ENCODE results near the gene APMAP.
"Not testable (repeated sequence)": the region's sequence is repeated elsewhere in the genome, so short reads cannot be mapped to it uniquely, and the experiment has no call there.

The APMAP gene

DNA sequence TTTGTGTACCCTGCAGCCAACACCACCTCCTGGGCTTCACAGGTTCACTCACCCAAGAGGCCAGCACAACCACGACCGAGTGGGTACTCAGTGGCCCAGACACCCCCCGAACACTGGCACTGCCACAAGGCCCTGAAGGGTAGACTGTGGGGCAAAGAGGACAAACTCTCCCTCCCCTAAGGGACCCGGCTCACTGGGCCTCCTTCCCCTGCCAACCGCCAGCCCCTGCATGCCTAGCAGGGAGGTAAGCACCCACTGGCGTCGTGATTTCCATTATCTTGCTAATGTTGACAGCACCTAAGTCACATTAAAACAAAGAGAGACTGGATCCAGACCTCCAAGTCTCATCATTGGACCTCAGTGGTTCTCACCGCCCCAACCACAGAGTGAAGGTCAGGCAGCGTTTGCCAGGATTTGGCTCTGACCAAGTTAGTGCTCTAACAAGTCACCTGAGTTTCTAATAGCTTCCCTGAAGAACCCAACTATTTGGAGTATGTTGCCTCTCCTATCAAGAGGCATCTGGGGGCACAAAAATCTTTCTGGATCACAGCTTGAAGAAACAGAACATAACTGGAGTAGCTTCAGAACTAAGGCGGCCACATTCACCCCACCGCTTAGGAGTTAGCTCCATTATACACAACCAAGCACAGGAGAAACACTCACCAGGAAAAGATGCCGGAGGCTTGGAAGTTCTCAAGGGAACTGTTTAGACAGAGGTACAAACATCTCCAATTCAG is 14.0 kb upstream of the APMAP start:
- peaks cover 39 to 48% of the 10 kb centered on the region in 2 donors for H3K36me3 Mint-ChIP-seq
- H3K4me1 Mint-ChIP-seq = no peaks in the 10 kb centered on the region
- H3K27ac Mint-ChIP-seq = no peak overlapping the region
- no peak overlapping the region for H3K4me3 Mint-ChIP-seq
- DNase-seq = no peak
- ATAC-seq (replicated peaks) = no peak
- H3K9me3 Mint-ChIP-seq = peaks cover 2 to 5% of the 10 kb centered on the region in 2 donors
- H3K27me3 Mint-ChIP-seq = no peaks in the 10 kb centered on the region

DNA sequence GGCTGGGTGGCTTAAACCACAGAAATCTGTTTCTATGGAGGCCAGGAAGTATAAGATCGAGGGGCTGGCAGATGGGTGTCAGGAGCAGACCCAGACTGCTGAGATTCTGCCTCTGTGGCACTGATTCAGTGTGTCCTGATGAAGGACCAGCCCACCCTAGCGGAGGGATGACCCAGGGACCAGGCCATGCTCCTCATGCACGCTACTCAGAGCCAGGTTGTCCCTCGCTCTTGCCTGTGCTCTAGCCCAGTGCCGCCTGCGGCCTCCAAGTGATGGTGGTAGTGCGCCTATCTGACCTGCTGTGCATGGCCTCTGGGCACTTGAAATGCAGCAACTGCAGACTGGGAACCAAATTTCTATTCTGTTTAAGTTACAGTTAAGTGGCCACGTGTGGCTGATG is 13.1 kb upstream of the APMAP start:
- Mint-ChIP-seq H3K27ac (no peak overlapping the region), H3K4me1 (no peaks in the 10 kb centered on the region), H3K4me3 (no peak overlapping the region), H3K27me3 (no peaks in the 10 kb centered on the region), H3K36me3 (peaks cover 38 to 48% of the 10 kb centered on the region in 2 donors), H3K9me3 (peaks cover 2 to 5% of the 10 kb centered on the region in 2 donors)
- ATAC-seq (replicated peaks) = no peak
- DNase-seq = no peak

DNA sequence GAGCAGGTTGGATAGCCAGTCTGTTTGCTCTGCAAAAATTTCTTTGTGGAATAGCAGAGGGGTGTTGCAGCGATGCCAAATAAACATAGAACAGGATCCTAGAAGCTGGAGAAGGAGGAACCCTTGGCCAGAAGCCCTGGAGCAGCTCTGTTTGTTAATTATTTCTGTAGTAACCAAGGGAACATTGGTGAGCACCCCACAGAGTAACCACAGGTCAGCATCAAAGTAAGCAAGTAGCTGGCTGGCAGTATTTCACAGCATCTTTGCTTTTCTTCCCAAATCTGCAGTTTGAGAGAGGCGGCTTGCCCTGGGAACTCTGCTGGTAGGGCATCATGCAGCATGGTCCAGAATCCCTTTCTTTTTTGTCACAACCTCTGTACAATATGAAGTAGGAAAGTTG is 12.7 kb upstream of the APMAP start:
- no peak for ATAC-seq (replicated peaks)
- Mint-ChIP-seq H3K4me3 (no peak overlapping the region), H3K4me1 (peaks cover 0 to 3% of the 10 kb centered on the region in 2 donors), H3K27me3 (no peaks in the 10 kb centered on the region), H3K27ac (no peak overlapping the region), H3K36me3 (peaks cover 35 to 44% of the 10 kb centered on the region in 2 donors), H3K9me3 (peaks cover 2 to 5% of the 10 kb centered on the region in 2 donors)
- no peak for DNase-seq

DNA sequence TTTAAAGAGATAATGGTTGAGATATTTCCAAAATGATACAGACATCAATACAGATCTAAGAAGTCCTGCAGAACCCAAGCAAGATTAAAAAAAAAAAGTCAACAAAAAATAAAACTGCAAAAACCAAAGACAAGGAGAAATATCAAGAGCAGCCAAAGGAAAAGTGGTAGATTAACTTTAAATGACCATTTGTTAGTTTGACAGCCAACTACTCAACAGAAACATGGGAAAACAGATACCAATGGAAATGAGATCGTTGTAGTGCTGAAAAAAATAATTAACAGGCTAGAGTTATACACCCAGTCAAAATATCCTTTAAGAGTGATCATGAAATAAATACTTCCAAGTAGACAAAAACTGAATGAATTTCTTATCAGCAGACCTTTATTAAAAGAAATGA is 10.5 kb upstream of the APMAP start:
- Mint-ChIP-seq H3K4me1 (peaks cover 0 to 8% of the 10 kb centered on the region in 2 donors), H3K9me3 (peaks cover 2 to 5% of the 10 kb centered on the region in 2 donors), H3K36me3 (peaks cover 28 to 35% of the 10 kb centered on the region in 2 donors), H3K4me3 (no peak overlapping the region), H3K27ac (no peak overlapping the region), H3K27me3 (no peaks in the 10 kb centered on the region)
- DNase-seq = no peak
- no peak for ATAC-seq (replicated peaks)

DNA sequence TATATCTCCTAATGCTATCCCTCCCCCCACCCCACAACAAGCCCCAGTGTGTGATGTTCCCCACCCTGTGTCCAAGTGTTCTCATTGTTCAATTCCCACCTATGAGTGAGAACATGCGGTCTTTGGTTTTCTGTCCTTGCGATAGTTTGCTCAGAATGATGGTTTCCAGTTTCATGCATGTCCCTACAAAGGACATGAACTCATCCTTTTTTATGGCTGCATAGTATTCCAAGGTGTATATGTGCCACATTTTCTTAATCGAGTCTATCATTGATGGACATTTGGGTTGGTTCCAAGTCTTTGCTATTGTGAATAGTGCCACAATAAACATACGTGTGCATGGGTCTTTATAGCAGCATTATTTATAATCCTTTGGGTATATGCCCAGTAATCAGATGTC is 8.8 kb upstream of the APMAP start:
- H3K4me1 Mint-ChIP-seq; DNase-seq; H3K27ac Mint-ChIP-seq; ATAC-seq (replicated peaks); H3K4me3 Mint-ChIP-seq; H3K9me3 Mint-ChIP-seq; H3K27me3 Mint-ChIP-seq: not testable (repeated sequence)
- peaks cover 20% of the 10 kb centered on the region in 2 donors for H3K36me3 Mint-ChIP-seq

DNA sequence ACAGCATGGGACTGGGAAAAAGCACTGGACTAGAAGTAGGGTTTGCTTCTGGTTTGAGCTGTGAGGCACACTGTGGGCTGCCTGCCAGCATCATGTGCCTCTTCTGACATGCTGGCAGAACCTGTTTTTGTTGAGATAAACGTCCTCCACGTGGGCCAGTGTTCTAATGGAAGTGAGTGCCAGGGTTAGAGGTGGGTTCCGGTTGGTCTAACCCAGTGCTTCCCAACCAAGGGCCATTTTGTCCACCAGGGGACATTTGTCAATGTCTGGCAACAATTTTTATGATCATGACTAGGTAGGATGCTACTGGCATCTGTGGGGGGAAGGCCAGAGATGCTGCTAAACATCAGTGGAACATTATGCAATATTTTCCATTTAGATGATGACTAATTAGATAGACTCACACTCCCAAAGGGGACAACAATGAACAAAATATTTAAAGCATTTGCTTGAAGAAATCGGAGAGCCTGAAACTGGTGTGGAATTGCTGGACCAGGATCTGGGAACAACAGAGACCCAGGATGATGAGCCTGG is 7.8 kb upstream of the APMAP start:
- peaks cover 14% of the 10 kb centered on the region in 2 donors for H3K36me3 Mint-ChIP-seq
- H3K9me3 Mint-ChIP-seq = peaks cover 2 to 5% of the 10 kb centered on the region in 2 donors
- peaks cover 0 to 8% of the 10 kb centered on the region in 2 donors for H3K4me1 Mint-ChIP-seq
- ATAC-seq (replicated peaks) (no peak), DNase-seq (no peak)
- H3K27me3 Mint-ChIP-seq = no peaks in the 10 kb centered on the region
- peak overlapping the region; percentile 25 for H3K27ac Mint-ChIP-seq
- no peak overlapping the region for H3K4me3 Mint-ChIP-seq

DNA sequence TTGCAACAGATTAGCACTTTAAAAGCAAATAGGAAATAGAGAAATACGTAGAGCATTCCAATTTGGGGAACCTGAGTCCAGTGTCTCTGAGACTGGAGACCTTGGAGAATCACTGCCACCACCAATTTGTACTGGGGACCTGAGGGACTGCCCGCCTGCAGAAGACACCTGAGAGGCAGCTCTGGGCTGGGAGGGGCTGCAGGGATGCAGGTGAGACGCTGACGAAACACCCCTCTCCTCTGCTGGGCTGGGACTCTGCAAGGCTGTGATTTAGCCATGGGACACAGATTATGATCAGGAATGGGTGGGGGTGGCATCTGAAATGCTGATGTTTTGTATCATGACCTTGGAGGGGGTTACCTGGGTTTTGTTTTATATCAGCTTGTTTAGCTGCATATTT is 7.0 kb upstream of the APMAP start:
- no peaks in the 10 kb centered on the region for H3K27me3 Mint-ChIP-seq
- peaks cover 7 to 16% of the 10 kb centered on the region in 2 donors for H3K4me1 Mint-ChIP-seq
- H3K27ac Mint-ChIP-seq = no peak overlapping the region
- peaks cover 2 to 5% of the 10 kb centered on the region in 2 donors for H3K9me3 Mint-ChIP-seq
- H3K4me3 Mint-ChIP-seq = no peak overlapping the region
- H3K36me3 Mint-ChIP-seq = peaks cover 14% of the 10 kb centered on the region in 2 donors
- ATAC-seq (replicated peaks) (no peak), DNase-seq (no peak)

DNA sequence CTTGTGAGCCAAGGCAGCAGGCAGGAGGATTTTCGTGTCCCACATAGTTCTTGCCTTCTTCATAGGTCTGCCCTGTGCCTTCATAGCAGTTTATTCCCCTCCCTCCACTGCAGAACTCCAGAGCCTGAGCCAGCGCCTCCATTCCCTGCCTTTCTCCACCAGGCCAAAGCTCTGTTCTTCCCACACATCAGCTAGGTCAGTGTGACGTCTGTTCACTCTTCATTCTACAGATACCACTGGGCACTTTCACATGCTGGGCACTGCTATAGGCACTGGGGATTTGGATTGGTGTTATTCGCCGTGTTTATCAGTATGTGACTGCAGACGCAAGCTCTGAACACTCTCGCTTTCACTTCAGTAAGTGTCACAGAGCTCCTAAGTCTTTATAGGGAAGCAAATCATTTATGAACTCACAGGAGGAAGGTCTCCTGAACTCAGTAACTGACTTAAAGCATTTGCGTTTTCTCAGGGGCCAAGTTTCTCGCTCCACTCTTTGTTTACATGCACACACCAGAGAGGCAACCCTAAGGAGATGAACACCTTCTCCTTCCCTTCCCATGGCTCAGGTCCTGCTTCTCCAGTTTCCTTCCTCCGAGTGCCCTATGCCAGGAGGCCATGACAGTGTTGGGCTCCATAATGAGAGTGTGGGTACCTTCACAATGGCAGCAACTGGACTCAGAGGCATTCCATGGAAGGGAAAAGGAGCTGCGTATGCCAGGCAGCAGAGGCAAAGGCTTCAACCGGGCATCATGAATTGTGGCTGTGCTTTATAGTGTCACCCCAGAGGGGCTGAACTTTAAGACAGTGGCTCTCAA is 6.3 kb upstream of the APMAP start:
- no peak for DNase-seq
- Mint-ChIP-seq H3K27ac (peak overlapping the region; percentile 42), H3K4me1 (peaks cover 14 to 20% of the 10 kb centered on the region in 2 donors)

DNA sequence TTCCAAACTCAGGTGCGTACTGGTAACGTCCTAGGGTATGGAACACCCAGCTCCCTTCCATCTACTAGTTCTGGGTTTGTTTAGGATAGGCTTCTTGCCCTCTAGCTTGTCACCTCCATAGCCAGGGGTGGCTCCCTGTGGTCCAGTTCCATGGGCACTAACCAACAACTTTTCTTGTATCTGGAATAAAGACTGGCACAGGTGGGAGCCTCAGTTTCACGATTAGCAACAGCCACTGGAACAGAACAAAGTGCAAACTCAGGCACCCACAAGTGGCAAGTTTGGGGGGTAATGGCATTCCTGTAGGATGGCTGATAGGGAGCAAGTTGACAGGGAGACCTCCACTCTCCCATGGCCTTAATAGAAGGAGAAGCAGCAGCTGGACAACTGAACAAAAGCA is 5.6 kb upstream of the APMAP start:
- no peak for ATAC-seq (replicated peaks)
- no peak overlapping the region for H3K27ac Mint-ChIP-seq
- H3K9me3 Mint-ChIP-seq = peaks cover 2 to 5% of the 10 kb centered on the region in 2 donors
- no peaks in the 10 kb centered on the region for H3K27me3 Mint-ChIP-seq
- no peak for DNase-seq
- H3K4me1 Mint-ChIP-seq = peaks cover 19 to 23% of the 10 kb centered on the region in 2 donors
- peaks cover 9 to 14% of the 10 kb centered on the region in 2 donors for H3K36me3 Mint-ChIP-seq
- no peak overlapping the region for H3K4me3 Mint-ChIP-seq

More for the DNA sequence above, 6.3 kb upstream of the APMAP start:
- ATAC-seq (replicated peaks) = no peak
- Mint-ChIP-seq H3K4me3 (no peak overlapping the region), H3K36me3 (peaks cover 12 to 14% of the 10 kb centered on the region in 2 donors), H3K27me3 (no peaks in the 10 kb centered on the region), H3K9me3 (peaks cover 2 to 5% of the 10 kb centered on the region in 2 donors)

DNA sequence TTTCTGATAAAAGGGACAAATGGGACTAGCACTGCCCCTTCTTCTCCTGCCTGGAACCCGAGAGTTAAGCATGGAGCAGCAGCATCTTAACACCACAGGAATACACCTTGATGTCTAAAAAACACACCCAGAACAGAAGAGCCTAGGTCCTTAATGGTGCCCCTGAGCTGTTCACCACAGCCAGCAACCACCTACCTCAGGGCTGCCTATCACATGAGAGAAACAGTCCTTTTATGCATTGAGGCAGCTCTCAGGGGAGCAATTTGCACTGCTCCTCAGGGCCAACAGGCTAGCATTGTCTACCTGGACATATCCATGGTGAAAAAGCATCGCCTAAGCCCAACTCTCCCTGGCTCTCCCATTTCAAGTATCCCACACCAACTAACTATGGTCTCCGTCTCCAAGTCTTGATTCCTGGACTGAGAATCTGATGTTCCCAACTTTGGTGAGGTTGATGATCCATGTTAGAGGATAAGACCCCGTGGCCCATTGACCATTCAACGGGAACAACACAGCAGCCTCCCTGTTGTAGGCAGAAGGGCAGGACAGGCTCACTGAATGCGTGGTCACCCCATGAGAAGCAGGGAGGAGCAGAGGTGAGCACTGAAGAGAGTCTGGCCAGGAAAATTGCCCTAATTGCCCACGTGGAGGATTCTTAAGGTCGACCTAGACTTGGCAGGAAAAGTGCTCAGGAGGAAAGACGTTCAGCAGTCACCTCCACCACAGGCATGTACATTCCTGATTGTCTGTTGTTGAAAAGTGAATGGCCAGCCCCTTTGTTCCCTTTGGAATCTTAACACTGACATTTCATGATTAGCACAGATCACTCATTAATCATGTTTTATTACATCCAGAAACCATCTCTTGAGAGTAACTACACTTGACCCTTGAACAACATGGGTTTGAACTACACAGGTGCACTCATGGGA is 4.2 kb upstream of the APMAP start:
- no peak for ATAC-seq (replicated peaks)
- Mint-ChIP-seq H3K9me3 (no peaks in the 10 kb centered on the region), H3K36me3 (peaks cover 2% of the 10 kb centered on the region in 2 donors), H3K27ac (no peak overlapping the region), H3K4me1 (peaks cover 24 to 25% of the 10 kb centered on the region in 2 donors), H3K27me3 (no peaks in the 10 kb centered on the region), H3K4me3 (no peak overlapping the region)
- no peak for DNase-seq

DNA sequence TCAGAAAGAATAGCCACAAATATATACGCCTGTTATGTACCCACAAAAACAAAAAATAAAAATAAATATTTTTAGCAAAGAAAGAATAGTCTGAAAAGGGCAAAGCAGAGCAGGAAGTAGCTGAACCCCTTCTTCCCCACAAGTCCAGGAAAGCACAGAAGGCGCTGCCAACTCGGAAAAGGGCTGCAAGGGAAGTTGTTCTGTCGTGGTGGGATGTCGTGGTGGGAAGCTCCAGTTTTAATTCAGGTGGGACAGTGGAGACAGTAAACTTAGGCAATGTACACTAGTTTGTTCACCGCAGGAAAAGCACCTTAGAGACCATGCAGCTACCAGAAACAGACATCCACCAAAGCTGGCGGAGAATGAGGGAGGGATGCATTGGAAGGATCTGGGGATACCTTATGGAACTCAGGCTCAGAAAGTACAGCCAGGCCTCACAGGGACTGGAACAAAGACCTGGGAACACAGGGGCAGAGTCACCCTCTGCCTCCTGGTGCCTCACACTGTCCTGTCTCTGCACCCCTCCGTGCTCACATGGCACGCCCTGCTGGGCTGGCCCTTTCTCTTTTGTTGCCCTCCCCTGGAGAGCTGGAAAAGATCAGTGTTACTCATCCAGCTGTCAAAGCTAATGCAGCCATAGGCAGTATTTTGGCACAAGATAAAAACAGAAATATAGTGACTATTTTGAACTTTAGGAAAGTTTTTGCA is 3.3 kb upstream of the APMAP start:
- H3K4me3 Mint-ChIP-seq = no peak overlapping the region
- H3K27ac Mint-ChIP-seq = no peak overlapping the region
- H3K9me3 Mint-ChIP-seq = no peaks in the 10 kb centered on the region
- H3K36me3 Mint-ChIP-seq = peaks cover 2 to 4% of the 10 kb centered on the region in 2 donors
- H3K27me3 Mint-ChIP-seq = no peaks in the 10 kb centered on the region
- peaks cover 31 to 32% of the 10 kb centered on the region in 2 donors for H3K4me1 Mint-ChIP-seq
- DNase-seq = no peak
- ATAC-seq (replicated peaks) = no peak

DNA sequence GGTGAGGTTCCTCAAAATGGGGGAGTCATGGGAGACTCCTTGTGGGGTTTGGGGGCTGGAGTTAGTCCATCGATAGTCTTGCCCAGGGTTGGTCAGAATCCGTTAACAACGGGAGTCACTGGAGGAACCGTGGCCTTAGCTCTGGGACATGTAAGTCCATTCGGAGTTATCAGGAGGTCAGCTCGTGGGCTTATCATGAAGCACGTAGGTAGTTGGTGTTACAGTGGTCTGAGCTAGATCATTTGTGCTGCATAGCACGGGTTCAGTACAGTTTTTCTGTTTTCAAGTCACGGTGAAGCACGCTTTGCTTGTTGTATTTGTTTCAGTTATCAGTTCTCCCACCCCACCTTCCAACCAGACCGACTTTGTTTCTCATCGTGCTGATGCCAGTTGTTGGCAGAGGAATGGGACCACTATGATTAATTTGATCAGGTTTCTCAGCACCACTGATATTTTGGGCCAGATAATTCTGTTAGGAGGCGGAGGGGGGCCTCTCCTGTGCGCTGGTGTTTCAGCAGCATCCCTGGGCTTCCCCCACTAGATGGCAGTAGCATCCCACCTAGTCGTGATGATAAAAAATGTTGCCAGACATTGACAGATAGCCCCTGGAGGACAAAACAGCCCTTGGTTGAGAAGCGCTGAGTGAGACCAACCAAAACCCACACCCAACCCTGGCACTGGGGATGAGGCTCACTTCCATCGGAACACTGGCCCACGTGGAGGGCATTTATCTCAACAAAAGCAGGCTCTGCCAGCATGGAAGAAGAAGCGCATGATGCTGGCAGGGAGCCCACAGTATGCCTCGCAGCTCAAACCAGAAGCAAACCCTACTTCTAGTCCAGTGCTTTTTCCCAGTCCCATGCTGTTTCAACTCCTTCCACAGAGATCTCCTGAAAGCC is 2.2 kb upstream of the APMAP start:
- H3K27me3 Mint-ChIP-seq = no peaks in the 10 kb centered on the region
- peak; percentile 74 for DNase-seq
- H3K4me3 Mint-ChIP-seq = peak overlapping the region; percentile 27 to 51
- H3K9me3 Mint-ChIP-seq = no peaks in the 10 kb centered on the region
- peaks cover 2 to 10% of the 10 kb centered on the region in 2 donors for H3K36me3 Mint-ChIP-seq
- peaks cover 33 to 42% of the 10 kb centered on the region in 2 donors for H3K4me1 Mint-ChIP-seq
- H3K27ac Mint-ChIP-seq = peak overlapping the region; percentile 78
- peak; percentile 41 to 44 for ATAC-seq (replicated peaks)

DNA sequence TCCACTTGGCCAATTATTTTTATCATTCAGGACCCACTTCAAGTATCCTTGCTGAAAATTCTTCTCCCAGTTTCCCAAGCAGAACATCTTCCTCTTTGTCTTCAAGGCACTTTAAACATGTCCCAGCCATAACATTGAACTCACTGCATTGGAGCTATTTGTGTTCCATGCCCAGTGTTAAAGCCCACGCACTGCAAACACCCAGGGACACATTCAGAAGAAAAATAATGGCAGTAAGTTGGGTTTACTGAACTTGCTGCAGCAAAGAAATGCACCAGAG is 1.6 kb upstream of the APMAP start:
- peak overlapping the region; percentile 80 for H3K27ac Mint-ChIP-seq
- H3K4me3 Mint-ChIP-seq = peak overlapping the region; percentile 2 to 51
- DNase-seq (no peak), ATAC-seq (replicated peaks) (no peak)
- H3K27me3 Mint-ChIP-seq = no peaks in the 10 kb centered on the region
- peaks cover 2 to 11% of the 10 kb centered on the region in 2 donors for H3K36me3 Mint-ChIP-seq
- no peaks in the 10 kb centered on the region for H3K9me3 Mint-ChIP-seq
- peaks cover 35 to 44% of the 10 kb centered on the region in 2 donors for H3K4me1 Mint-ChIP-seq

Data from stimulated activated naive B cell treated with anti-CD40 and anti-IgM and Interleukin-4, amounts not matched to agents 10 μg/mL and 1 μg/mL and 100 μg/mL, for 72 hours (primary cell).